22Rv1 (cell line): Measurements from ENCODE around the gene LTBP1.

Experiments used
- H3K27ac ChIP-seq: fragments of 450-650 bp; 2 replicates; pipeline ENCODE4 v1.5.1; 2017
- CTCF ChIP-seq: fragments of 450-650 bp; IDR thresholded peaks from 2 replicates; pipeline ENCODE4 v1.5.1; 2017; ENCODE audit warnings: mild to moderate bottlenecking
- ZFX ChIP-seq: fragments of 450-650 bp; IDR thresholded peaks from 2 replicates; pipeline ENCODE4 v1.6.1; 2017; ENCODE audit warnings: antibody characterized with exemption, borderline replicate concordance

Gene LTBP1

DNA sequence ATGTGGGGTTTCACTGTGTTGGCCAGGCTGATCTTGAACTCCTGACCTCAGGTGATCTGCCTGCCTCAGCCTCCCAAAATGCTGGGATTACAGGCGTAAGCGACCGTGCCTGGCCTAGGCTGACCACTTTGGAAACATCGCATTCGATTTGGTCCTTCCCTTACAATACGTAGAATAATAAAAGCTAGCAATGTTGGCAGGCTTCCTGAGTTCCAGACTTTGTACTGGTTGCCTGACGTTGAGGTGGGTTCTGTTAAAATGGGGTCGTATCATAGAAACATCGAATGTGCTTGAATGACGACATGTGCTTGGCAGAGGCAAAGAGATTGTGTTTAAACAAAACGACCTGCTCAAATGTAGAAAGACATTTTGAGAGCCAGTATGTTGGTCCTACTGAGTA lies 56.1 kb downstream of the LTBP1 start:
- no peak overlapping the region for H3K27ac ChIP-seq
- TF ChIP-seq ZFX (no peak), CTCF (no peak)

GRCh38 chr2:33005057-33005456 lies 58.3 kb downstream of the LTBP1 start:
- TF ChIP-seq ZFX (no peak), CTCF (no peak)
- no peak overlapping the region for H3K27ac ChIP-seq

GRCh38 chr2:33008716-33009115 lies 62.0 kb downstream of the LTBP1 start:
- H3K27ac ChIP-seq, result no peak overlapping the region
- TF ChIP-seq CTCF, result no peak
- TF ChIP-seq ZFX, result no peak

- TF ChIP-seq CTCF (no peak), ZFX (no peak)
- no peak overlapping the region for H3K27ac ChIP-seq
Measured at GRCh38 chr2:33009249-33009648, 62.5 kb downstream of the LTBP1 start.

- H3K27ac ChIP-seq, result no peak overlapping the region
- TF ChIP-seq ZFX, result no peak
- no peak for TF ChIP-seq CTCF
Measured at GRCh38 chr2:33011373-33011772, 64.6 kb downstream of the LTBP1 start.

- no peak for TF ChIP-seq ZFX
- no peak for TF ChIP-seq CTCF
- H3K27ac ChIP-seq, result no peak overlapping the region
Measured at GRCh38 chr2:33011941-33012340, 65.2 kb downstream of the LTBP1 start.

DNA sequence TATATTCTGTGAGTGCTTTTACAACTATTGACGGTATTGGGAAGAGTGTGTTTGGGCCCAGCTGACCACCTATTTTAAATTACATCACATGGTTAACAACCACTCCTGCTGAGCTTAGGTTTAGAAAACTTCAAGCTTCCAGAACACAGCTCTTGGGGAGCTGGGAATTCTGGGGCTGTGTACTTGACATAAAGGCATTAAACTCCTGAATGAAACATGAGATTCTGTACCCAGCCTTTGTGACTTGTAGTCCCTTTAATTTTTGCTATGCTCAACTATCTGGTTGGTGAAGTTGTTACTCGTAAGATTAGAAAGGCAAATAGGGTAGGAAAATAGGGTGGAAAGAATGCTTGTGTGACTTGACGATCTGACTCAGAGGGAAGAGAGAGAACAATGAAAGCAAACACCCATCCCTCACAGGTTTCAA lies 66.9 kb downstream of the LTBP1 start:
- TF ChIP-seq ZFX (no peak), CTCF (no peak)
- no peak overlapping the region for H3K27ac ChIP-seq
